Activated T-cell treated with anti-CD3 and anti-CD28 coated beads, Interleukin-2, amount 50 U/mL, for 72 hours (primary cell): Measurements from ENCODE around the gene WASHC2C. TPM values are rescaled to one million over a fixed set of nuclear protein-coding genes. Genes with fewer than 3 reads are reported as not detected.
"Not testable (repeated sequence)": the region's sequence is repeated elsewhere in the genome, so short reads cannot be mapped to it uniquely, and the experiment has no call there.

Experiments used
- ATAC-seq, 2 donors: fragments of 150-1000 bp; cut with Tn5 transposase; replicated peaks in 1 of 2; 2 replicates each; pipeline ENCODE4 v1.10.0; 2021; ENCODE audit warnings: moderate library complexity in 2 of 2, mild to moderate bottlenecking in 1 of 2
- DNase-seq, 2 donors: peaks; one replicate each; pipeline ENCODE4 v3.0.0; 2021 to 2022; ENCODE audit warnings: mixed read lengths in 1 of 2
- H3K27ac Mint-ChIP-seq: one replicate; pipeline ENCODE4 v1.8.0; 2022; ENCODE audit warnings: mild to moderate bottlenecking, moderate library complexity, mixed read lengths
- H3K27me3 Mint-ChIP-seq: one replicate; pipeline ENCODE4 v1.8.0; 2022; ENCODE audit warnings: low read depth, mixed read lengths
- H3K36me3 Mint-ChIP-seq, 2 donors: one replicate each; pipeline ENCODE4 v1.8.0; 2022; ENCODE audit warnings: mixed read lengths in 2 of 2, mild to moderate bottlenecking in 1 of 2; ENCODE audit not compliant: insufficient read depth in 2 of 2
- H3K4me1 Mint-ChIP-seq: one replicate; pipeline ENCODE4 v1.8.0; 2022; ENCODE audit warnings: low read depth, mixed read lengths
- H3K4me3 Mint-ChIP-seq, 2 donors: one replicate each; pipeline ENCODE4 v1.8.0; 2022; ENCODE audit warnings: mild to moderate bottlenecking in 2 of 2, mixed read lengths in 2 of 2, moderate library complexity in 2 of 2
- H3K9me3 Mint-ChIP-seq, 2 donors: one replicate each; pipeline ENCODE4 v1.8.0; 2022; ENCODE audit warnings: mixed read lengths in 2 of 2
- total RNA-seq, 2 donors: library from RNA; stranded (reverse); gene quantifications; one replicate each; pipeline ENCODE4 v1.2.3, GENCODE V29; 2022

The WASHC2C gene
- total RNA-seq, 2 donors from 2014 or later = 29.8 to 34.2 TPM

- not testable (repeated sequence) for DNase-seq, H3K27me3 Mint-ChIP-seq, H3K4me1 Mint-ChIP-seq, ATAC-seq, H3K4me3 Mint-ChIP-seq, H3K36me3 Mint-ChIP-seq, H3K27ac Mint-ChIP-seq, H3K9me3 Mint-ChIP-seq
Measured at GRCh38 chr10:45742014-45742413, 14.9 kb downstream of the WASHC2C start.

GRCh38 chr10:45751141-45751540 is 24.1 kb downstream of the WASHC2C start:
- ATAC-seq, H3K4me3 Mint-ChIP-seq, DNase-seq: not testable (repeated sequence)

GRCh38 chr10:45752210-45752609 is 25.1 kb downstream of the WASHC2C start:
- H3K4me3 Mint-ChIP-seq, H3K27ac Mint-ChIP-seq, H3K27me3 Mint-ChIP-seq, DNase-seq, H3K4me1 Mint-ChIP-seq, H3K36me3 Mint-ChIP-seq, ATAC-seq, H3K9me3 Mint-ChIP-seq: not testable (repeated sequence)

More at GRCh38 chr10:45751141-45751540, 24.1 kb downstream of the WASHC2C start:
- not testable (repeated sequence) for H3K27me3 Mint-ChIP-seq, H3K9me3 Mint-ChIP-seq, H3K4me1 Mint-ChIP-seq, H3K27ac Mint-ChIP-seq, H3K36me3 Mint-ChIP-seq

- not testable (repeated sequence) for H3K4me3 Mint-ChIP-seq, H3K4me1 Mint-ChIP-seq, H3K27me3 Mint-ChIP-seq, ATAC-seq, H3K9me3 Mint-ChIP-seq, H3K36me3 Mint-ChIP-seq, DNase-seq
- peak overlapping the region; percentile 69 for H3K27ac Mint-ChIP-seq
Measured at GRCh38 chr10:45753979-45754495, 27.0 kb downstream of the WASHC2C start.

- not testable (repeated sequence) for H3K9me3 Mint-ChIP-seq, H3K27ac Mint-ChIP-seq, H3K36me3 Mint-ChIP-seq, DNase-seq, H3K4me3 Mint-ChIP-seq, ATAC-seq, H3K27me3 Mint-ChIP-seq, H3K4me1 Mint-ChIP-seq
Measured at GRCh38 chr10:45755083-45755482, 28.0 kb downstream of the WASHC2C start.

GRCh38 chr10:45756065-45756464 is 29.0 kb downstream of the WASHC2C start:
- not testable (repeated sequence) for H3K36me3 Mint-ChIP-seq, H3K4me3 Mint-ChIP-seq, H3K9me3 Mint-ChIP-seq, H3K27ac Mint-ChIP-seq, ATAC-seq, H3K27me3 Mint-ChIP-seq, H3K4me1 Mint-ChIP-seq, DNase-seq

GRCh38 chr10:45757661-45758396 is 30.8 kb downstream of the WASHC2C start:
- not testable (repeated sequence) for H3K36me3 Mint-ChIP-seq, H3K9me3 Mint-ChIP-seq, H3K4me1 Mint-ChIP-seq, H3K4me3 Mint-ChIP-seq, ATAC-seq, DNase-seq, H3K27me3 Mint-ChIP-seq, H3K27ac Mint-ChIP-seq

- not testable (repeated sequence) for ATAC-seq, H3K4me1 Mint-ChIP-seq, H3K4me3 Mint-ChIP-seq, H3K9me3 Mint-ChIP-seq, H3K27ac Mint-ChIP-seq, H3K27me3 Mint-ChIP-seq, DNase-seq, H3K36me3 Mint-ChIP-seq
Measured at GRCh38 chr10:45761622-45762021, 34.6 kb downstream of the WASHC2C start.

GRCh38 chr10:45763037-45763436 is 36.0 kb downstream of the WASHC2C start:
- not testable (repeated sequence) for H3K4me1 Mint-ChIP-seq, H3K36me3 Mint-ChIP-seq, H3K27me3 Mint-ChIP-seq, H3K27ac Mint-ChIP-seq, ATAC-seq, H3K9me3 Mint-ChIP-seq, H3K4me3 Mint-ChIP-seq, DNase-seq

GRCh38 chr10:45768334-45768733 is 41.3 kb downstream of the WASHC2C start:
- not testable (repeated sequence) for ATAC-seq, H3K27ac Mint-ChIP-seq, H3K36me3 Mint-ChIP-seq, H3K9me3 Mint-ChIP-seq, H3K4me1 Mint-ChIP-seq, H3K4me3 Mint-ChIP-seq, DNase-seq, H3K27me3 Mint-ChIP-seq

GRCh38 chr10:45771757-45772461 is 44.8 kb downstream of the WASHC2C start:
- H3K4me3 Mint-ChIP-seq, DNase-seq, H3K9me3 Mint-ChIP-seq, H3K27ac Mint-ChIP-seq, H3K36me3 Mint-ChIP-seq, H3K27me3 Mint-ChIP-seq, H3K4me1 Mint-ChIP-seq: not testable (repeated sequence)
- ATAC-seq = peak in 1 of 2 donors; percentile 57

GRCh38 chr10:45786217-45786616 is 59.2 kb downstream of the WASHC2C start:
- not testable (repeated sequence) for ATAC-seq, H3K27ac Mint-ChIP-seq, H3K4me1 Mint-ChIP-seq, H3K9me3 Mint-ChIP-seq, H3K4me3 Mint-ChIP-seq, H3K27me3 Mint-ChIP-seq, DNase-seq, H3K36me3 Mint-ChIP-seq

GRCh38 chr10:45787212-45787741 is 60.2 kb downstream of the WASHC2C start:
- H3K4me1 Mint-ChIP-seq = not testable (repeated sequence)

More at GRCh38 chr10:45787212-45787741, 60.2 kb downstream of the WASHC2C start:
- H3K27me3 Mint-ChIP-seq, DNase-seq, H3K9me3 Mint-ChIP-seq, H3K27ac Mint-ChIP-seq, ATAC-seq, H3K36me3 Mint-ChIP-seq, H3K4me3 Mint-ChIP-seq: not testable (repeated sequence)
